ENCODE results near the gene MINDY2.

DNA sequence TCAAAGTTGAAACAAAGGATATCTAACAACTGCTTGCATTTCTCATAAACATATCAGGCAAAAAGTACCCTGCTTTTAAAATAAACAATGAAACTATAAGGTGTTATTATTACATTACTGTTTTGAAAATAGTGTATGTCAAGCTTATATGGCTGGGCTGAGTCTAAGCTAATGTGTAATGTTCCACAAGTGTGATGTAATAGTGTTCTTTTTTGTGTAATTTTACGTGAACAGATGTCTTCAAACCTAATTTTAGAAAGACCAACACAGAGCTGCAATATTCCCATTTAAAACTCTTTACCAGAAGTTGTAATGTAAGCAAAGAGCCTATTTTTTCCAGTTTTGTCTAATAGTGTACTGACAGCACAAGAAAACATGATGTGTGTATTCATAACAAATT is 34.0 kb downstream of the MINDY2 start:
- TF ChIP-seq, protein P1, sequence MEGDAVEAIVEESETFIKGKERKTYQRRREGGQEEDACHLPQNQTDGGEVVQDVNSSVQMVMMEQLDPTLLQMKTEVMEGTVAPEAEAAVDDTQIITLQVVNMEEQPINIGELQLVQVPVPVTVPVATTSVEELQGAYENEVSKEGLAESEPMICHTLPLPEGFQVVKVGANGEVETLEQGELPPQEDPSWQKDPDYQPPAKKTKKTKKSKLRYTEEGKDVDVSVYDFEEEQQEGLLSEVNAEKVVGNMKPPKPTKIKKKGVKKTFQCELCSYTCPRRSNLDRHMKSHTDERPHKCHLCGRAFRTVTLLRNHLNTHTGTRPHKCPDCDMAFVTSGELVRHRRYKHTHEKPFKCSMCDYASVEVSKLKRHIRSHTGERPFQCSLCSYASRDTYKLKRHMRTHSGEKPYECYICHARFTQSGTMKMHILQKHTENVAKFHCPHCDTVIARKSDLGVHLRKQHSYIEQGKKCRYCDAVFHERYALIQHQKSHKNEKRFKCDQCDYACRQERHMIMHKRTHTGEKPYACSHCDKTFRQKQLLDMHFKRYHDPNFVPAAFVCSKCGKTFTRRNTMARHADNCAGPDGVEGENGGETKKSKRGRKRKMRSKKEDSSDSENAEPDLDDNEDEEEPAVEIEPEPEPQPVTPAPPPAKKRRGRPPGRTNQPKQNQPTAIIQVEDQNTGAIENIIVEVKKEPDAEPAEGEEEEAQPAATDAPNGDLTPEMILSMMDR (IDR thresholded peaks at IDR 0.05; ENCODE audit: low read length) = no peak
- no peak for TF ChIP-seq EZH2 (optimal IDR thresholded peaks at IDR 0.05; ENCODE audit: low read depth, low read length)
